ENCODE data around the gene CASTOR2. TPM values are rescaled to one million over a fixed set of nuclear protein-coding genes. Genes with fewer than 3 reads are reported as not detected.

CASTOR2 gene
- total and polyA plus RNA-seq, 2 of the 8 experiments (the other 6 are each of a cell fraction or from before 2014, with no cell fraction given) = 12.1 to 47.8 TPM

DNA sequence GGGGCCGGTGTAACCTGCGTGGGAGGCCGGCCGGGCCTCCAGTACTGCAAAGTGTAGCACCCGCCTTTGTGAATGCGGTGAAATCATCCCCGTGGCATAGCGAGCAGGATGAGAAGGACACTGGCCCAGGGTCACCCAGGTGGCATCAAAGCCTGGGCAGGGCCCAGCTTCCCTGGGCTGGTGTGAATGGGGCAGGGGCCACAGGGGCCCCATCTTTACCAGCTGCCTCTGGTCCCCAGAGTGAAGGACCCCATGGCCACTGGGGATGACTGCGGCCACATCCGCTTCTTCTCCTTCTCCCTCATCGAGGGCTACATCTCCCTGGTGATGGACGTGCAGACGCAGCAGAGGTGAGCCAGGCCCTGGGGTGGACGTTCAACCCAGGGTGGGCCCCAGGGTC is 55.3 kb downstream of the CASTOR2 start (continued):
- TF ChIP-seq, protein P1, sequence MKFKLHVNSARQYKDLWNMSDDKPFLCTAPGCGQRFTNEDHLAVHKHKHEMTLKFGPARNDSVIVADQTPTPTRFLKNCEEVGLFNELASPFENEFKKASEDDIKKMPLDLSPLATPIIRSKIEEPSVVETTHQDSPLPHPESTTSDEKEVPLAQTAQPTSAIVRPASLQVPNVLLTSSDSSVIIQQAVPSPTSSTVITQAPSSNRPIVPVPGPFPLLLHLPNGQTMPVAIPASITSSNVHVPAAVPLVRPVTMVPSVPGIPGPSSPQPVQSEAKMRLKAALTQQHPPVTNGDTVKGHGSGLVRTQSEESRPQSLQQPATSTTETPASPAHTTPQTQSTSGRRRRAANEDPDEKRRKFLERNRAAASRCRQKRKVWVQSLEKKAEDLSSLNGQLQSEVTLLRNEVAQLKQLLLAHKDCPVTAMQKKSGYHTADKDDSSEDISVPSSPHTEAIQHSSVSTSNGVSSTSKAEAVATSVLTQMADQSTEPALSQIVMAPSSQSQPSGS (IDR thresholded peaks at IDR 0.05; ENCODE audit: low read length) = no peak
